WI38 (cell line): ENCODE results near the gene ME1.

Experiments used
- H3K4me3 ChIP-seq: 2 replicates; pipeline ENCODE4 v1.5.1; 2011; ENCODE audit warnings: low read depth, mild to moderate bottlenecking, control low read depth, low read length
- CTCF ChIP-seq: IDR thresholded peaks from 2 replicates; pipeline ENCODE4 v1.5.1; 2012; ENCODE audit warnings: low read depth, mild to moderate bottlenecking, control low read depth, low read length

ME1 gene

DNA sequence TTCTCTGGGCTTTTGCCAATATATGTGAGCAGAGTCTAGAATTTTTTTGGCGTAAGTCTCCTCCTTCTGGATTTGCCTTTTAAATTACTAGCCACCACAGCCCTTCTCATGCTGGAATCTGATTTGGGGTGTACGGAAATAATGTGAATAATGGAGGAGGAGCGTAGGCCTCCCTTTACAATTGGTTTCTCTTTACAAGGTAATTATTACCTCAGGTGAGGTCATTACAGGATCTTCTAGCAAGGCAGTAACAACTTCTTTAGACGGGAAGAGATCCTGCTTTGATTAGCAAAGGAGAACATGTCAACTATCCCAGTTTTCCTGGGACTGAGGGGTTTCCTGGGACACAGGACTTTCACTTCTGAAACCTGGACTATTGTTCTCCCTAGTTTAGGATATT, 228.8 kb downstream of the ME1 start:
- no peak for TF ChIP-seq CTCF
- H3K4me3 ChIP-seq, result no peak overlapping the region

DNA sequence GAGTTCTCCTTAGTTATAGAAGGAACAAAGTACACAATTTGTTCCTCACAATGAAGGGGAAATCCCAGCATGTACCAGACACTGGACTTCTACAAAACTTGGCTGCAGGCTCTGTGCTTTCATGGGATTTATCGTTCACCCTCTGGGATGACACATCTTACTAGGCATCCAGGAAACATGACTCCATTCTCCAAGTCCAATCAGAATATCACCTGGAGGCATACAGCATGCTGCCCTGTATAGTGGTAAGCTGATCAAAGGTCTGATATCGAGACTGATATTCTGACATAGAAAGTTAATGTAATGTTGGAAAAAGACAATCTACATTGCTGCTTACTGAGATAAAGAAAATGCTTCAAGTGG, 231.0 kb downstream of the ME1 start:
- TF ChIP-seq CTCF, result no peak

DNA sequence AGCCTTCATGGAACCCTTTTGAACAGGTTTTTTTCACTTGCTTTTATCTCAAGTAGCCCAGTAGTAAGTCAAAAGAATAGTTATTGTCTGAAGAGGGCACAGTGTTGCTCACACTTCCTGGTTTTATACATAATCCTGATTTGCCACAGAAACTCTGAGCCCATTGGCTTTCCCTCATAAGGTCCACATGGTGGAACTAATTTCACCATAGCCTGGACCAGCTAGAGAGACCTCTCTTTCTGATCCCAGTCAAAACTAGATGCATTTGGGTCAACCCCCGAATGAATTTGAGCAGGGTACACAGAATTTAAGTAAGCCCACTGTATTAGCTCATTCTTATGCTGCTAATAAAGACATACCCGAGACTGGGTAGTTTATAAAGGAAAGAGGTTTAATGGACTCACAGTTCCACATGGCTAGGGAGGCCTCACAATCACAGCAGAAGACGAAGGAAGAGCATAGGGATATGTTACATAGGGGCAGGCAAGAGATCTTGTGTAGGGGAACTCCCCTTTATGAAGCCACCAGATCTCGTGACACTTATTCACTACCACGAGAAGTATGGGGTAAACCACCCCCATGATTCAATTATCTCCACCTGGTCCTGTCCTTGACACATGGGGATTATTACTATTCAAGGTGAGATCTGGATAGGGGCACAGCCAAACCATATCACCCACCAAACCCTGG, 231.5 kb downstream of the ME1 start:
- H3K4me3 ChIP-seq, result no peak overlapping the region
- no peak for TF ChIP-seq CTCF

More for the DNA sequence above, 231.0 kb downstream of the ME1 start:
- no peak overlapping the region for H3K4me3 ChIP-seq

- no peak for TF ChIP-seq CTCF
- no peak overlapping the region for H3K4me3 ChIP-seq
Observed at GRCh38 chr6:83198486-83199172, 232.2 kb downstream of the ME1 start.

GRCh38 chr6:83193747-83194566, 236.9 kb downstream of the ME1 start:
- TF ChIP-seq CTCF, result no peak
- H3K4me3 ChIP-seq, result peak overlapping the region; percentile 74

GRCh38 chr6:83192871-83193746, 237.7 kb downstream of the ME1 start, which contains the start of the genes PGM3 and RWDD2A:
TSS of gene PGM3 (minus strand) at chr6:83193265. CDS start at chr6:83191012, 2,253 bp downstream.
TSS of gene RWDD2A (plus strand) at chr6:83193357. CDS start at chr6:83194452, 1,095 bp downstream.
- no peak for TF ChIP-seq CTCF
- peak within 1 kb of the TSS; percentile 74 for H3K4me3 ChIP-seq
